H54 (cell line): ENCODE measurements around the gene AP3B1.
"Not testable (repeated sequence)": the region's sequence is repeated elsewhere in the genome, so short reads cannot be mapped to it uniquely, and the experiment has no call there.

ENCODE experiments used
- DNase-seq: peaks from one replicate; pipeline ENCODE4 v3.0.0; 2011; ENCODE audit warnings: low spot score, mixed read lengths; ENCODE audit not compliant: insufficient read length
- FAIRE-seq: peaks from 3 replicates; lab custom pipeline; 2011; peaks lifted over from hg19 to GRCh38; lab: Jason Lieb, UNC
- POLR2A ChIP-seq: IDR thresholded peaks from 2 replicates; pipeline ENCODE4 v1.6.1; 2011; ENCODE audit warnings: low read depth, mild to moderate bottlenecking, low read length

Gene AP3B1

GRCh38 chr5:78063495-78063894 is 231.0 kb downstream of the AP3B1 start:
- FAIRE-seq (no peak), DNase-seq (no peak)
- no peak for TF ChIP-seq POLR2A

DNA sequence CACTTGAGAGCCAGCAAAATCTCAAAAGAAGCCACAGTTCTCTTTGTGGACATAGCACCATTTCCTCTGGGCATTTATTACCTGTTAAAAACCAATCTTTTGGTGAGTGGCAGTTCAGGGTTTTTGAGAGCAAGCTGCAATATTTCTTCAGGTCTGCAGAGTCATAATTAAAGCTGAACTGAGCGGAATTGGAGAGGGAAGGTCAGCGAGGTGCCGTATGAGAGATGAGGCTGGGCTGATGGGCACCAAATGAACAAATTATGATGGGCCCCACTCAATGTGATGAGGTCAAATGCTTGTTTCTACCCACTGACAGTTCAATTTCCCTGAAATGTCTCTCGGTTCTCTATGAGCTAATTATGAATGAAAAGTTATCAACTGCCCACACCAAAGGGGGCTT is 231.9 kb downstream of the AP3B1 start:
- no peak for FAIRE-seq
- TF ChIP-seq POLR2A: no peak
- DNase-seq: no peak

DNA sequence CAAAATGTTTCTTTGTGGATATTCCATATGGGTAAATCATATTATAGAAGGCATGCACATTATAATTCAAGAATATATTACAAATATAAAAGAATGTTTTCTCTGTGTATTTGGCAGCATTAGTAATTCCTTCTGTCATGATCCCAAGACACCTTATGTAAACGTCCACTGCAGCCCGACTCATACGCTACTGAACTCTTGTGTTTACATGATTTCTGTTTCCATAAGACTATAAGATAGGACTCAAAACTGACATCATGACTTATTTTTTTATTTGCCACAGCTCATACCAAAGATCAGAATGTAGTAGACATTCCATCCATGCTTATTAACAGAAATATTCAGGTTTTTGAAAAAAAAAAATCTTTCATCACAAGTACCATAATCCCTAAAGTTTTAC is 234.1 kb downstream of the AP3B1 start:
- no peak for FAIRE-seq
- no peak for TF ChIP-seq POLR2A

DNA sequence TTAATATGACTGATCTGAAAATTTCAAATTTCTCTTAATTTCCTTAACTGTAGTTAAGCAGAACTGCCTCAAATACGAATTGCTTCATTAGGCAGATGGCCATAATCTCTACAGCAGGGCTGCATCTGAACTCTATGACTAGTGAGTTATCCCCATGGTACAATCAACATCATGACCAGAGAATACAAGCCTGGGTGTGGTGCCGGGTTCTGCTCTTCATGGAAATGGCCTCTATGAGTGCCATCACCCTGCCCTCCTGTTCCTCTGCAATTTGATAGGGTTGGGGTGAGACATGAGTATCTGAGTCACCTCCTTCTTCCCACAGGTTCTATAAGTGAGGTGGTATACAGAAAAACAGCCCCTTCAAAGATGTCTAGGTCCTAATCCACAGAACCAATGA is 235.9 kb downstream of the AP3B1 start:
- DNase-seq: no peak
- no peak for TF ChIP-seq POLR2A
- FAIRE-seq: peak; percentile 27

More for the DNA sequence above, 234.1 kb downstream of the AP3B1 start:
- DNase-seq: no peak

DNA sequence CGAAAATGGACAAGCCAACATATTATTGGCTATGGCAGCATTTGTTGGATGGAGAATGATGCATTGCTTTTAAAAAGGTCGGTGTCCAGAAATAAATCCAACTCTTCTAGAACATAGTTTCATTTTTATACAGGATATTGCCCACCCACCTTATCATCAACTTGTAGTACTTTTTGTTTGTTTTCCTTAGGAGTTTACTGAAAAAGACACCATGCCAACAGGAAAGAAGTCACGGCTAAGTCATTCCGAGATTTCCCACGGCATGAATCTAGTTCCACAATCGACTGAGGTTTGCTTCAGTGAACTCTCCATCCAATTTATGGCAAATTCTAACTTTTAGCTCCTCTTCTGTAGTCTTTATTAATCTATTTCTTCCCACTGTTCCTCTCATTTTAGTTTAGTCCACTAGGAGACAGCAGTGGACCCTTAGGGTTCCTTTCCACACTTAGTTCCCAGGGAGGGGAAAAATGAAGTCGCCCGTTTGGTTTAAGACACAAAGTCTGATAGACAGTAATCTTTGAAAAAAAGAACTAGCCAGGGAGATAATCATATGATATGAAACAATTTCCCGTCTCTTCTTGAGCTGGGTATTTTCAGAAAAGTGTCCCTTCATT is 237.5 kb downstream of the AP3B1 start:
- FAIRE-seq: no peak
- no peak for DNase-seq
- TF ChIP-seq POLR2A: no peak

- DNase-seq (no peak), FAIRE-seq (no peak)
- TF ChIP-seq POLR2A: no peak
Measured at GRCh38 chr5:78056053-78056452, 238.4 kb downstream of the AP3B1 start.

- TF ChIP-seq POLR2A: no peak
- DNase-seq (no peak), FAIRE-seq (no peak)
Measured at GRCh38 chr5:78050888-78051287, 243.6 kb downstream of the AP3B1 start.

DNA sequence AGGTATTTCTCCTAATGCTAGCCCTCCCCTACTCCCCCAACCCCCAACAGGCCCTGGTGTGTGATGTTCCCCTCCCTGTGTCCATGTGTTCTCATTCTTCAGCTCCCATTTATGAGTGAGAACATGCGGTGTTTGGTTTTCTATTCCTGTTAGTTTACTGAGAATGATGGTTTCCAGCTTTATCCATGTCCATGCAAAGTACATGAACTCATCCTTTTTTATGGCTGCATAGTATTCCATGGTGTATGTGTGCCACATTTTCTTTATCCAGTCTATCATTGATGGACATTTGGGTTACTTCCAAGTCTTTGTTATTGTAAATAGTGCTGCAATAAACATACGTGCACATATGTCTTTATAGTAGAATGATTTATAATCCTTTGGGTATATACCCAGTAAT is 247.7 kb downstream of the AP3B1 start:
- DNase-seq, FAIRE-seq: not testable (repeated sequence)

- FAIRE-seq: no peak
- TF ChIP-seq POLR2A: no peak
- DNase-seq: no peak
Measured at GRCh38 chr5:78046006-78046405, 248.5 kb downstream of the AP3B1 start.

GRCh38 chr5:78041805-78042204 is 252.7 kb downstream of the AP3B1 start:
- TF ChIP-seq POLR2A: no peak
- FAIRE-seq: no peak
- no peak for DNase-seq

- FAIRE-seq: no peak
- no peak for DNase-seq
- TF ChIP-seq POLR2A: no peak
Measured at GRCh38 chr5:78025540-78025939, 269.0 kb downstream of the AP3B1 start.

DNA sequence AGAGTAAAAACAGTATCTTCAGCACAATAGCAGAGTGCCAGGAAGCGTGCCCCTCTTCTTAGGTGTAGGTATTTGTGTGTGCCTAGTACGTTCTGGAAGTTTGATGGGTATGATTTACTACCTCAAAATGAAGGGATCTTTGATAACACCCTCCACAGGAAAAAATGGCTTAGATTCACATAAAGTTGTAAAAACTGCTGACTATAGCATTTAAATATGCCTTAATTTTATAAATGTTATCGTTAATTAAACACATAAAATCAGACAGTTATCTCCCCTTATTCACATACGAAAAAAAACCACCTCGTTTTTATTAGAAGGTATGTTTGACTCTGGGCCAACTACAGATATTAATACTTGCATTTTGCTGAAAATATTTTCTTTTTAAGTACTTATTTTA is 274.8 kb downstream of the AP3B1 start:
- TF ChIP-seq POLR2A: no peak
- no peak for DNase-seq
- no peak for FAIRE-seq

DNA sequence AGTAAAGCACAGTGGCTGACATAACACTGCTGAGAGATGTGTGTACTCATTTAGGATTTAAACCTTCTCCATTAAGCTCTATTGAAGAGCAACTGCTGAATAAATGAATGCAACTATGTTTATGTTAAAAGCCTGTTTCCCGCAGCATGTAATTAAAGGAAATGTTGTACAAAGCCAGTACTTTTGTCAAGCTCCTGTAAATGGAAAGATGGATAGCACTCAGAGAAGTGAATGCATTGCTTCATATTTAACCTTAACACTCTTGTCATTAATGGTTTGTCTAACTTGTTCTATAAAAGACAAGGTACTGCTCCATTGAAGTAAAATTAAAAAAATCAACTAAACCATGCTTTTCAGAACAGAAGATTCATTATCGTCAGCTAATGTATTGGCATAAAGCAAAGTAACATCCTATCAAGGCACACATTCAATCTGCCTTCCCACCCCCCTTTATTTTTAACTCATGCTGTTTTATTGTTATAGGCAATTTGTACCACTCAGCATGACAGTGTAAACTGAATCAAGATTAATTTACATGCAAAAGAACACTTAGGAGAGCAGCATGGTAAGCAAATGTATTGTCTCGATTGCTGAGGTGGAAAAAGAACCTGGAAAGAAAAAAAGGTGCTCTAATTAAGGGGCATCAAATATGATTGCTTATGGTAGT is 277.5 kb downstream of the AP3B1 start:
- FAIRE-seq (no peak), DNase-seq (no peak)
- TF ChIP-seq POLR2A: no peak

GRCh38 chr5:78009937-78010527 is 284.5 kb downstream of the AP3B1 start:
- no peak for TF ChIP-seq POLR2A
- no peak for DNase-seq
- no peak for FAIRE-seq

GRCh38 chr5:78008356-78008967 is 286.0 kb downstream of the AP3B1 start:
- no peak for DNase-seq
- FAIRE-seq: peak; percentile 93
- no peak for TF ChIP-seq POLR2A
